ENCODE data around the gene BRD1.

BRD1 gene

DNA sequence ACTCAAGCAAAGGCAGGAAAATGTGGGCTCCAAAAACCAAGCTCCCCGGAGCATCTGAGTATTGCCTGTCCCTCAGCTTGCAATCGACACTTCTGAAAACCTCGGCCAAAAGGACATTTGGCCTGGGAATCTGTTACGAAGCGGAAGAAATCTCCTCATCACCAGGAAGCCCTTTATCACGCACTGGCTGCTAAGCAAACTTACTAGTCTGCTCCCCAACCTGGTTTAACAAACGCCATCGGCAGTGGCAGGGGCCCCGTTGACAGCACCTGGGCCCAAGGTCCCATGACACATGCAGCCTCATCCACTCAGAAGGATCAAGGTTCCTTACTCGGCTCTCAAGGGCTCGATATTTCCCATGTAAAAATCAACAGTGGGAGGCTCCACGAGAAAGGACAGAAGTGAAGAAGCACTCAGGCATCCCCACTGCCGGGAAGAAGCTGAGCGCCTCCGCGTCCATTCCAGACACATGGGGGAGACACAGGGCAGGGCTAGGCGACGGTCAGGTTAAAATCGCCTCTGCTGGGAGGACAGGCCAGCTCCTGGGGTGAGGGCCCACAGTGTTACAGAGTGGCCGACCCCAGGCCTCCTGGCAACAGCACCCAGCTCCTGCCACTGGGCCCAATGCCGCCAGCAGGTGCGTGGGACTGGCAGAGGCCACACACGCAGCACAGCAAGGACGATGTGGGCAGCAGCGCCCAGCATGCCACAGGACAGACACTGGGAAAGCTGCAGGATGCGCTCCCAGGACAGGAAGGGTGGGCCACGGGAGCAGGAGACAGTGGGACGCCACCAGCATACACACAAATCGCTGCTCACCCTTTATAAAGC, 27.1 kb downstream of the BRD1 start:
- DNase-seq, result no peak

DNA sequence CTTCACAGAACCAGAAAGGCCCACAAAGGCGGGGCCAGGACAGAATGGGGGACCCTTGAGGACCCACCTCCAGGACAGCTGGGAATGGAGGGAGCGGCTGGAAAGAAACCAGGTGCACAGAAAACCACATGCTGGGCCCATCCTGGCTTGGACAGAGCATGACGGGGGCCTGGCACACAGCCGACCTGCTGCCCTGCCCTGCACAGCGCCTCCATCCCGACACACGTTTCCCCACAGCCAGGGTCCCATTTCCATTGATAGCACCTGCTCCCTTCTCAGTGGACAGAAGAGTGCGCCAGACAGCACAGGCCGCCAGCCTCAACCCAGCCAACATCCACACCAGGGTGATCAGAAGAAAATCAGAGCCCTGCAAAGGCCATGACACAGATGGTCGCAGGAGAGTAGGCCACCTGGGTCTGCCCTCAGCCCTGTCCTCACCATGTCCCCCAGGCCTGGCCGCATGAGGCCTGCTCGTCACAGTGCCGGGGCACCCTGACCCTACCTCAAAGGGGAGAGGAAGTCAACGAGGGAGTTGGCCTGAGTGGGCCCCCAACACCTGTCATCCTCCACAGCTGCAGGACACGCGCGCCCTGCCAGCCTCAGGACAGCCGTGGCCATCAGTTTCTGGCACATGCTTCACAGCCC, 28.1 kb downstream of the BRD1 start:
- no peak for DNase-seq

DNA sequence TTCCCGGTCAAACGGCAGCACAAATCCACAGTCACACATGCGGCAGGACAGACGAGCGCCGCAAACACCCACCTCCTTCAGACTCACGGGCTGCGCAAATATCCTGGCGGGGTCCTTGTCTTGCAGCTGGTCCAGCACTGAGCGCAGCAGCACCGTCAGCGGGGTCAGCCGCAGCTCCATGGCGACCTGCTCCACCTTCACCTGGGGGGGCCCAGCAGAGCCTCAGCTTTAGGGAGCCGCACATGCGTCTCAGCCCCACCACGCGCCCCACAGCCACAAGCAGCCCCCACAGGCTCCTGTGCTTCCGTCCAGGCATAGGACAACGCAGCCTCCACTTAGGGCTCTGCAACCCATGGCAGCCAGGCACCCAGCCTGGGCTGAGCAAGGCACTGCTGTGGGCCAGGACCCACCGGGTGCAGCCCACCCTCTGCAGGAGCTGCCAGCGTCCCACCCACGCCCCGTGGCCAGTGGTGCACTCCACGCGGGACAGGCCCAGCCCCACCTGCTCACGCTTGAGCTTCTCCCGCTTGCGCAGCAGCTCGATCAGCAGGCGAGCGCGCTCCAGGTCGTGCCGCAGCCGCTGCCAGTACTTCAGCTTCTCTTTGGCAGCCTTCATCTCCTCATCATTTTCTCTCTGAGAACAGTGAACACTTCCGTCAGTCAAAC, 29.1 kb downstream of the BRD1 start:
- no peak for DNase-seq

DNA sequence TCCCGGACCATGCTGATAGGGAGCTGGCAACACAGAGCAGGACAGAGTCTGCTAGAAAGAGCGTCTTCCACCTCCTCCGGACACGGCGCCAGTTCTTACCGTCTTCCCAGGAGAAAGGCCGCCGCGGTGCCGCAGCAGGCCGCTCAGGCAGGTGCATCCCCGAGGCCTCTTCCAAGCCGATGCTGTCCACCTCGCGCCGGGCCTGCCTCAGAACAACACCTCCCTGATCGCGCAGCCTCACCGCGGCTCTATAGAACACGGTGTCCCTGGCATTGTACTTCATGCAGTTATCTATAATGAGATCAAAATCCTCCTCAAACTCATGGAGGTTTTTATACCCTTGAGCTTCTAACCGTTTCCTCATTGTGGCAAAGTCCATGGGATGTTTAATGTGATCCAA, 30.0 kb downstream of the BRD1 start:
- DNase-seq, result no peak

DNA sequence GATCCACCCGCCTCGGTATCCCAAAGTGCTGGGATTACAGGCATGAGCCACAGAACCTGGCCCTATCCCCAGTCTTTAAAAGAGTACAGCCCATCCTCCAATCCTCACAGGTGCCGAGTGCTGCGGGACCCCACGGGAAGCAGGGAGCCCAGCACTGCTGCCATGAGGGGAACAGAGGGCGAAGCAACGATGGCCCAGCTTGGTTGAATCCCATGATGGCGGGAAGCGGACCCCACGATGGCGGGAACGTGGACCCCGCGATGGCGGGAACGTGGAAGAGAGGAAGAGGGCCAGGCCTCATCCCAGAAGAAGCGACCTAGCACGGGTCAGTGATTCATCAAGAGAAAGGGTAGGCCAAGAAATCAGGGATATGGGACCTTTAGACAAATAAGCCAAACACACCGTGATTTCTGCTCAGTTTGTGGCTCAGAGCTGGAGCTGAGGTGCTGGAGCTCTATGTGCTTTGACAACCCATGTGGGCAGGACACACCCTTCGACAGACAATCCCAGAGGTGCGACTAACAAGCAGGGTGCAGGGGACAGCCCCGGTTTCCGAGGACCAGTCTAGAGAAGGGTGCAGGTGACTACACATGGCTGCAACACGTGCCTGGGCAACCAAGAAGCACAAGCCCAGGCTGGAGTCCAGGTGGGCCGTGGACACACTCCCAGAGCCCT, 30.9 kb downstream of the BRD1 start:
- no peak for DNase-seq

DNA sequence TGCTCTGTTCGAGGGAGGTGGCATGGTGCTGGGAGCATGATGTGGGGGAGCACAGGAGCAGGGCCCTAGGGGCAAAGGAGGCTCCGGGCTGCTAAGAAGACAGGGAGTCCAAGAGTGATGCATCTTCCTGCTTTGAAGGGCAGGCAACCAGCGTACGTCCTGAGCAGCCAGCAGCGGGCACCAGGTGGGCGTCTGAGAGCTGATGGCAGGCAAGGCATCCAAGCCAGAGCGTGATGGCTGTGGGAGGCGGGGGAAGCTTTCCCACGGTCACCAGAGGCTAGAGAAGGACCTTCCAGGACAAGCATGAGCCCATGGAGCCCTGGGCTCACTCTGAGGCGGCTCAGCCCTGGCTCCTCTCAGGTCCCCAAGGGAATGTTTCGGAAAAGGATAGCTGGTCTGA, 32.2 kb downstream of the BRD1 start:
- no peak for DNase-seq

DNA sequence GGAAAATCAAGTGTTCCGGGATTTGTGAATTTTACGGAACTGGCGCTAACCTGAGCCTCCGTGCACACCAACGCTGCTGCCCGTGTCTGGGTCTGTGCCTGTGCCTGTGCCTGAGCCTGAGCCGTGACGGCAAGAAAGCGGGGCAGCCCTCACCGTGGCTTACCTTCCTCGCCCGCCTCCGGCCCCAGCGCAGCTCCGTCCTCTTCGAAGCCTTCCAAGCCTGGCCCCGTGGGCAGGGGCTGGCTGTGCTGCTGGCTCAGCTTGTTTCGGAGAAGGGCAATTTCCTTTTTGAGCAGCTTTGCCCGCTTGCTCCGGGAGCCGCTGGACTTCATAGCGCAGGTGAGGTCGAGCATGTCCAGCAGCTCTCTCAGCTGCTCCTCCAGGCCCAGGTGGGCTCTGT, 33.8 kb downstream of the BRD1 start:
- no peak for DNase-seq

DNA sequence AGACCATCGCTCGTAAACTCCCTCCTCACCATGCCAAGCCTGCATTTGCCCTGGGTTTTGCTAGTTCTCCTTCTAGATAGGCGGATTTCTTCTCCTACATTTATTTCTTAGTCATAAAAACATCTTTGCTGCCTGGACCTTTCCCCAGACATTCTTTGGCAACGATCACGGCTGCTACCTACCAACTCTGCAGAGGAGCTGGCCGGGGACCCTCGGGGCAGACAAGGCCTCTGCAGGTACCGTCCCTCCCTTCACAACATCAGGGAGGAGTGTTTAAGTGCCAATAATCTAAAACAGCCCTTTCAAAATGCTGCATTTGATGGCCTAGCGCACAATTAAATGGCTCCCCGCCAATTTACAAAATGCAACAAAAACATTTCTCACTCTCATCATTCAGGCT, 34.4 kb downstream of the BRD1 start:
- no peak for DNase-seq

DNA sequence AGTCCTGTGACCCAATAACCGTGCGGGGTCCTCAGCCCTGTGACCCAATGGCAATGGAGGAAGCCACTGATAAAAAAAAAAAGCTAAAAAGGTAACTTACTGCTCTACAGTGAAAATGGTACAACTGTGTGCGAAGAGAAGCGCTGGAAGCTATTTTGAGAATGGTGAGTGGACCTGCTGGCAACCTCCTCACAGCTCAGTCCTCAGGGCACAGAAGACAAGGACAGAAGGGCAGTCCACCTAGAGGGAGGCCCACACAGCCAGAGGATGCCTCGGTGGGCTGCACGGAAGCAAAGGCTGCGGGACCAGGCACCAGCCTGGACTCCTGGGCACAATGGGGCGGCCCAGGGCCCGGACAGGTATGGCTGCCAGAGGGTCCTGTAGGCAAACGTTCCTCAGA, 35.6 kb downstream of the BRD1 start:
- no peak for DNase-seq

DNA sequence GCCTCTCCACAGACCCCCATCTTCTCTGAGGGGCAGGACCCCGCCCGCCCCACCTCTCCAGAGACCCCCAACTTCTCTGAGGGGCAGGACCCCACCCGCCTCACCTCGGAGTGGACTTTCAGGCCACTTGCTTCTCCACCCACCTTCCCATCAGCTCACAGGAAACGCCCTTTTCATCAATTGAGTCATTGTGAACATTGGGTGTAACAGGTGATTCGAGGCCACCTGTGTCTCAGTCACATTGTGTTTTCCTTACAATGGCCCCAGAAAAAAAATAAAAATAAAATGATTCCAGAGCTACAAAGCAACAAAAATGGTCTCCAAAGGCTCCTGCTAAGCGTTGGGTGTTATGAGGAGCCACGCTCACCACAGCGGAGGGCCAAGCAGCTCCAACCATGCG, 36.0 kb downstream of the BRD1 start:
- no peak for DNase-seq

DNA sequence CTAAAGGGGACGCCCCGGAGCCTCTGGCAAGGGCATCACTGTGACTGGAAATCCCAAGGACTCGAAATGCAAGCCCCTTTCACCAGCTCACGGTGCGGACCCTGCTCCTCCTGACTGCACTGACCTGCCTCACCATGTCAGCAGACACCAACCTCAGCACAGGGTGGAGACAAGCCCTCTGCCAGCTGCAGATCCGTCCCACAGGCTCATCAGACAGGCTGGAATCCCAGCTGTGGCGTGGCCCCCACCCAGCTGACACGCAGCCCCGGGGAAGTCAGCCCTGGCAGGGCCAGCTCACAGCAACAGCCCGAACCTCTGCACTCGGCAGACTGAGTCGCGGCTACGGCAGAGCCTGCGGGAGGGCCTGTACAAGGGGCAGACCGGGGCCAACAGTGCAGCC, 36.8 kb downstream of the BRD1 start:
- DNase-seq, result no peak

DNA sequence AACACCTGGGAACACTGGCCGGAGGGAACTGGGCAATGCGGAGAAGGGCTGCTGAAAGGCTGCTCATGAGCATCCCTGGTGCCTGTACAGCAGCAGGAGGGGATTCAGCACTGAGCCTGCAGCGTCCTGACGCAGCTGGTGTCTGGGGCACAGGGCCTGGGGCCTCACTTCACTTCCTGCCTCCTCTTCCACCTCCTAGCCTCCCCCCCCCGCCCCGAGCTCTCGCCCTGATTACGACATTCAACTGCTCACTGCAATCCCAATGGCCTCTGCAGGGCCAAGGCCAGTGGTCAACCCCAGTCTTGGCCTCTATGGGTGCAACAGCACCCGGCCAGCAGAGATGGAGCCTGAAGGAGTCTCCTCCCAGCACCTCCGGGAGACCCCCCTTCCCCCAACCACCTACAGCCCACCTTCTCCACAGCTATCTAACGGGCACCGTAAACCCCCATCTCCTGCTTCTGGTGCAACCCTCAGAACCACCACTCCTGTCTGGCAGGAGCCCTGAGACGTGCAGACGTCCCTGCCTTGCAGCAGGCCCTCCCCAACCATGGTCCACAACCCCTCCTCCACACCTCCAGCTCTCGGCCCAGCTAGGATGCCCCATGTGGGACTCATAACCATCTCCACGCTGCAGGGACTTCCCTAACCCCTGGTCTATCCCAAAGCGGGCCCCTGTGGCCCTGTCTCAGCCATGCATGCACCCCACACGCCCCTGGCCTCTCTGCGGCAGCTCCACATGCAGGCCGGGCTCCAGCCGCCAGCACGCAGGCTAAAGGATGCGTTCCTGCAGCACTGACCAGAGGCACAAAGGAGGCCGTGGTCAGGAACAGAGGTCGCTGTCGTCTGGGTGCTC, 38.2 kb downstream of the BRD1 start:
- no peak for DNase-seq

DNA sequence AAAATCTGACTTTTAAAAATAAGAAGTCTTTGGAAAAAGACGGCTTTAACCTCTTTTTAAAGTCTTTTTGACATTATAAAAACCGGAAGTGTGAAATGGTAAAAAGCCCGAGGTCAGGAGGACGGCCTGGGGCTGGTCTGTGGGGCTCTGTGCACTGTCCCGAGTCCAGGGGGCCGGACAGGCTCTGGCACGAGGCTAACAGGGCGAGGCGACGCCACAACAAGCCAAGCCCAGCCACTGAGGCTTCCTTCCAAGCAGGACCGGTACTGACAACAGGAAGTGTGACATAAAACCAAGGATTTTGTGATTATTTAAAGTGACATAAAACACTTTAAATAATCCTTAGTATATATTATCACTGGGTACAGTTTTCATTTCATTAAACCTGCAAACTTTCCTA, 39.2 kb downstream of the BRD1 start:
- no peak for DNase-seq

DNA sequence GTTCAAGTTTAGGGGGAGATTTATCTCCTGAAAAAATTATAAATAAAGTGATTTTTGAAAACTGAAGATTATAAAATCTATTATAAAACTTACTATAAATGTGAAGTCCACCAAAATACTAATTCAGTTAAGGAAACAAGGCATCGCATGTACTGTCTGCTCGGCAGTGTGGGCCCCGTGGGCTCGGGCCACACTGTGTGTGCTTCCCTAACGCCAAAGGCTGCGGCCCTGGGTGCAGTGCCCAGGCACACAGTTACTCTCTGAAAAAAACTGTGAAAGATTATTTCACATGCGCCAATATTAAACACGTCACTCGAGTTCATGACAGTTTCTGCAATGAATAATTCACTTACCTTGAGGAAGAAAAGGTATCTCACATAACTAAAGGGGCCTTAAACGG, 39.8 kb downstream of the BRD1 start:
- DNase-seq, result no peak

DNA sequence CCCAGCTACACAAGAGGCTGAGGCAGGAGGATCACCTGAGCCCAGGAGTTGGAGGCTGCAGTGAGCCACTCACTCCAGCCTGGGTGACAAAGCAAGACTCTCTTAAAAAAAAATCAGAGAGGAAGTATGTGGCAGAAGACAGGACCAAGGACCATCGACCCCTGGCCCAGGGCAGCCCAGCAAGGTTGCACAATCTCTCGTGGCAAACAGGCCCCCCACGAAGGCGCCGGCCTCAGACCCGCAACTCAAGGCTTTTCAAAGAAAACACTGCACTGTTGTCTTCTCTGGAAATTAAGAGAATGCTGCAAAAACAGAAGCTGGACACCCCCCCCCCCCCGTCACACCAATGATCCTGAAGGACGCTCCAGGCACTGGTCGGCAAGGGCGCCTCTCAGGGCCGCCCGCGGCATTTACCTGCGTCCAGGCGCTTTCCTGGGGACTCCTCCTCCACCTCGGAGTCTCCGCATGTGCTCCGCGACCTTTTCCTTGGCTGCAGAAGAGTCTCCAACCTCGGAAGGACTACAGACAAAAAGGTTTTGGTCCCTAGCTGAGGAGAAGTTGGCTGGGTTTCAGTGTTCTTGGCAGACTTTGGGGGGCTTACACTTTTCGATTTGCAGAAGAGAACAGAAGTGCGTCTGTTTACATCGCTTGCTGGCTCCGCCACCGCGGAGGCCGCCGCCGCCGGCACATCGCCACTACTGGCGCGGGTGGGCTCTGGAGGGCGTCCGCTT, 40.5 kb downstream of the BRD1 start:
- no peak for DNase-seq

DNA sequence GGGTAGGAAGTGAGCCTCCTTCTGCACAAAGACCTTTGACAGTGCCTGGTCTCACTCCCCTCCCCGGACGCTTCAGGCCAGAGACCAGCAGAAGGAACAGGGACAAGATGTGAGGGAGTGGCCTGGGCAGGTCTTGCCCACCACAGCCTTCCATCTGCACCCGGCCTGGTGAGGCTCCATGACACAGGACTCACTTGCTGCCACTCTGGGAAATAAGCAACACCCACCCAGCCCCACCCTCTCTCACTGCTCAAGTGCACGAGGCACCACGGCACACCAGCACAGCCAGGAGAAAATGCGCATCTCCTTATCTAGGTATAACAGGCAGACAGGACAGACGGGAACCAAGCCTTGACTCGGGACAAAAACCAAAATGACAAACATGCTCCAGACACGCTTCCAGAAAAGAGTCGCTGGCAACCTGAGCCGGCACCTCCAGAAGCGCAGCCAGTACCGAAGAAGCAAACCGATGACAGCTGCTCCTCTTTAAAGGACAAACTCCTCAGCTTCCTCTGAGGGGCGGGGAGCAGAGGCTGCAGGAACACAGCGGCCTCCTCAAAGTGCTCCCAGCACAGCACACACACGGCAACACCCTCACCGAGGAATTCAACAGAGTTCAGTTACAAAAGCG, 41.7 kb downstream of the BRD1 start:
- no peak for DNase-seq

DNA sequence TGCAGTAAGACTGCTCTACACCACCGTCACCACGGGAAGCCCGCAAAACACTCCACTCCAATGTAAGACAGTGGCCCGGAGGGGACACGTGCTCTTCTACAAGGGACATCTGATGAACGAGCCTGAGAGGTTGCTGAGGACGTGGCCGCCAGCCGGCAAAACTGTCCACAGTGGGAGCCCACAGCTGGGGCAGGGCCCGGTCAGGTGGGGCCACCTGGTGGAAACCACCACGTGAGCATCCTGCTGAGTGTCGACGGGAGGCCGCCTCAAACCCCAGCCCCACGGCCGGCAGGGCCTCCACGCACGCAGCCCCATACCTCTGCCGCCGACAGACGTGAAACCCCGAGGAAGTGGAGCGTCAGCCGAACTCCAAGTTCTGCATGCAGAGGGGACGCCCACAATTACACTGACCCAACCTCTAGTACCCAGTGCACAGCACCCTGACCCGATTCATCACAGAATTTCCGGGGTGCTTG, 42.6 kb downstream of the BRD1 start:
- no peak for DNase-seq

DNA sequence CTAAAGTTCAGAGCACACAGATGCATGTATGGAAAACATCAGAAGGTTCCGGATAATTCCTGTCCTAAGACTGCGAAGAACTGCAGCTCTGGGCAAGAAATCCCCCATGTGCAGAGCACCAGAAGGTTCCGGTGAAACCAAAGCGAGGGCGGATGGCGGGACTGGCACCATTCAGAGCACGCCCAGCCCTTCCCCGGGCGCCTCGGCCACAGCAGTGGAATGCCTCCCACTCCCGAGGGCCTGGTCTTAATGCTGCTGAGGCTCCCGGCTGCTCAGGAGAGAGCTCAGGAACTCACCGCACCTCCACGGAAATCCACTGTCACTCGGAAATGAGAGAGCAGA, 43.1 kb downstream of the BRD1 start:
- DNase-seq, result no peak

DNA sequence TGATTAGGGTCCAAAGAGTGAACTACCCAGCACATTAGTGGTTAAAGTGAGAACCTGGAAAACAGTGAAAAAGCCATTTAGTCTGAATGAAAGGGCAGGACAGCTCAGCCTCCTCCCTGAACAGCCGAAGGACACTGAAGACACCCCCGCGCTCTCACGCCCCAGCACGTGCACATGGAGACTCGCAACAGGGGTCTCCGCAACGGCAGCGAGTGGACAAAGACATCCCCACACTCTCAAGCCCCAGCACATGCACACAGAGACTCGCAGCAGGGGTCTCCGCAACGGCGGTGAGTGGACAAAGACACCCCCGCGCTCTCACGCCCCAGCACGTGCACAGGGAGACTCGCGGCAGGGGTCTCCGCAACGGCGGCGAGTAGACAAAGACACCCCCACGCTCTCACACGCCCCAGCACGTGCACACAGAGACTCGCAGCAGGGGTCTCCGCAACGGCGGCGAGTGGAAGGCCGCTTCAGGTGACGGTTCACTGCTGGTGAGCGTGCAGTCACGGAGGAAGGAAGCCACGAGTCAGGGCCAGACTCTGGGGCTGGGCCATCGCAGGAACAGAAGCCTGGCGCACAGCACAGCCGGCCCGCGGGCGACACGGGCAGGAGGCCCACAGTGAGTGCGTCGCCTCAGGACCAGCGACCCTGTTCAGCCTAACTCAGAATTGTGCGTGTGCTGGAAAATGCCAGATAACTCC, 43.6 kb downstream of the BRD1 start:
- DNase-seq, result no peak

DNA sequence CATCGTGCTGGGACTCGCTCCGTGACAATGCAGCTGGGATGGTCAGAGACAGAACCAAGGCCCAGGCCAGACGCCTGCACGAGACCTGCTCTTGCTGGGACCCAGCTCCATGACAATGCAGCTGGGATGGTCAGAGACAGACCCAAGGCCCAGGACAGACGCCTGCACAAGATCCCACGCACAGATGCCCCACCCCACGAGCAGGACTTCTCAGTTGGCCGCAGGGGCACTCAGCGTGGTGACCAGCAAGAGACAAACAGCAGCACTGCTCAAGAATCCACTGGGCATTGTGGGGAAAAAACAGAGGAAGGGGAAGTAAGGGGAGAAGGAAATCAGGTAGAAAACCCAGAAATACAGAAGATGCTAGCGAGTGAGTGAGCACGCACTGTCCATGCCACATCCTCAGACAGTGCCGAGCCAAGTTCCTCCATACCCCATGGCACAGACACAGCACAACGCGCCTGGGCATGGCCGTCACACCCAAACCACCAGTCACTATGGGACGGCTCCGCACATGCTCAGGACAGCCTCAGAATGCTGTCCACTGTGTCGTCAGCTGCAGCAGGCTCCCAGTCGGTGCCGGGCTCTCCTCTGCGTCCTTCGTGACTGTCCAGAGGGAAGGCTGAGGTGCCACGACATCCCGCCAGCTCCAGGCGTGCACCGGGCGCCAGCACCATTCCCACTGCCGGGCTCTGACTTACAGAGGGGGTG, 44.5 kb downstream of the BRD1 start:
- DNase-seq, result no peak
